ENCODE data around the gene VDR.

VDR gene

DNA sequence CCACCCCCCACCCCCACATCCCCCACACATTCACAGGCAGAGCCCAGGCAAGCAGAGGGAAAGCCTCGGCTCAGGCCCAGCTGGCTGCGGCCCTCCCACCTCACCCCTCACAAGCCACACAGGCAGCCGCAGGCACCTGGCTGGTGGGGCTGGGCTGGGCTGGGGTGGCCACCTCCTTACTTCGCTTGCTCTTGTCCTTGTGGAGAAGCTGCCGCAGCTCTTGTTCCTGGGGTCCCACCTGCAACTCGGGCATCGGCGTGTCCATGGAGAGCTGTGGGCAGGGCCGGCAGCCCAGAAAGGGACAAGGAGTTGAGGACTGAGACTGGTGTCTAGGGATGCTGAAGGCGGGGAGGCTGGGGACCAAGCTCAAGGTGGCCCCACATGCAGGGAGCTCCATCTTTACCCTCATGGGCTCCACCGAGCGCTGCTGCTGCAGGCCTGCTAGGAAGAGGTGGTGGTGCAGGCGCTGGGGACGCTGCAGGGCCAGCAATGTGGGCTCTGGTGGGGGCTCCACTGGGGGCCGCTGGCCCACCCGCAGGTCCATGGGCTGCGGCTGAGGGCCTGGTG lies 106.3 kb downstream of the VDR start:
- TF ChIP-seq ESRRG (CRISPR knock-in tag; IDR thresholded peaks at IDR 0.05) (no peak), TOX (CRISPR knock-in tag; IDR thresholded peaks at IDR 0.05; ENCODE audit: borderline replicate concordance) (no peak), ZNF70 (CRISPR knock-in tag; IDR thresholded peaks at IDR 0.05) (no peak), ZNF8 (CRISPR knock-in tag; IDR thresholded peaks at IDR 0.05) (no peak), CSDC2 (CRISPR knock-in tag; IDR thresholded peaks at IDR 0.05) (no peak), ZFP3 (CRISPR knock-in tag; IDR thresholded peaks at IDR 0.05) (no peak), OSR1 (CRISPR knock-in tag; IDR thresholded peaks at IDR 0.05) (no peak), ZC3H10 (CRISPR knock-in tag; IDR thresholded peaks at IDR 0.05) (no peak), SNAI2 (CRISPR knock-in tag; IDR thresholded peaks at IDR 0.05) (no peak), ARNTL (CRISPR knock-in tag; IDR thresholded peaks at IDR 0.05; ENCODE audit: borderline replicate concordance, low read depth) (no peak), TCF4 (CRISPR knock-in tag; IDR thresholded peaks at IDR 0.05; ENCODE audit: borderline replicate concordance) (no peak), GLIS3 (CRISPR knock-in tag; IDR thresholded peaks at IDR 0.05) (no peak)
- TF ChIP-seq, protein P1, sequence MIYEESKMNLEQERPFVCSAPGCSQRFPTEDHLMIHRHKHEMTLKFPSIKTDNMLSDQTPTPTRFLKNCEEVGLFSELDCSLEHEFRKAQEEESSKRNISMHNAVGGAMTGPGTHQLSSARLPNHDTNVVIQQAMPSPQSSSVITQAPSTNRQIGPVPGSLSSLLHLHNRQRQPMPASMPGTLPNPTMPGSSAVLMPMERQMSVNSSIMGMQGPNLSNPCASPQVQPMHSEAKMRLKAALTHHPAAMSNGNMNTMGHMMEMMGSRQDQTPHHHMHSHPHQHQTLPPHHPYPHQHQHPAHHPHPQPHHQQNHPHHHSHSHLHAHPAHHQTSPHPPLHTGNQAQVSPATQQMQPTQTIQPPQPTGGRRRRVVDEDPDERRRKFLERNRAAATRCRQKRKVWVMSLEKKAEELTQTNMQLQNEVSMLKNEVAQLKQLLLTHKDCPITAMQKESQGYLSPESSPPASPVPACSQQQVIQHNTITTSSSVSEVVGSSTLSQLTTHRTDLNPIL (CRISPR knock-in tag; IDR thresholded peaks at IDR 0.05; ENCODE audit: low read depth): no peak
- no peak for ATAC-seq

DNA sequence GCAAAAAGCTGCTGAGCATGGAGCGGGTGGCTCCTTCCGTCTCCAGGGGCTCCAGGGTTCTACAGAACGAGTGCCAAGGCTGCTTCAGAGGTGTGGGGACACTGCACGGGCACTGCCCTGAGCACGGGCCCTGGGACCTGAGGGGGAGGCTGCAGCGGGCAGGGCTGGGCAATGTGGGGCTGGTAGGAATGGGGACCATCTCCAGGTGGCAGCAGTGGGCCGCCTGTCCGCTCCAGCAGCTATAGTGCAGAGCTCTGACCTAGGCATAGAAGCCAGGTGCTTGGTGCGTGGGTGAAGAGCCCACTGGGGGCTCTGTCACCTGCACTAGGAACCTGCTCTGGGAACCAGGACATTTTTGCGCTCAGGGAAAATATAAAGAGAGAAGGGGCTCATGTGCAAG lies 107.4 kb downstream of the VDR start:
- TF ChIP-seq ZNF8 (CRISPR knock-in tag; IDR thresholded peaks at IDR 0.05) (no peak), ZFP3 (CRISPR knock-in tag; IDR thresholded peaks at IDR 0.05) (no peak), PPARA (CRISPR knock-in tag; IDR thresholded peaks at IDR 0.05; ENCODE audit: borderline replicate concordance) (no peak), ZC3H10 (CRISPR knock-in tag; IDR thresholded peaks at IDR 0.05) (no peak), ZNF565 (CRISPR knock-in tag; conservative IDR thresholded peaks at IDR 0.05; ENCODE audit: low read depth) (no peak), BACH2 (CRISPR knock-in tag; IDR thresholded peaks at IDR 0.05; ENCODE audit: borderline replicate concordance) (no peak), ZFP30 (CRISPR knock-in tag; IDR thresholded peaks at IDR 0.05) (no peak), ZNF70 (CRISPR knock-in tag; IDR thresholded peaks at IDR 0.05) (no peak), ISL1 (CRISPR knock-in tag; IDR thresholded peaks at IDR 0.05) (no peak)
- TF ChIP-seq, protein P2, sequence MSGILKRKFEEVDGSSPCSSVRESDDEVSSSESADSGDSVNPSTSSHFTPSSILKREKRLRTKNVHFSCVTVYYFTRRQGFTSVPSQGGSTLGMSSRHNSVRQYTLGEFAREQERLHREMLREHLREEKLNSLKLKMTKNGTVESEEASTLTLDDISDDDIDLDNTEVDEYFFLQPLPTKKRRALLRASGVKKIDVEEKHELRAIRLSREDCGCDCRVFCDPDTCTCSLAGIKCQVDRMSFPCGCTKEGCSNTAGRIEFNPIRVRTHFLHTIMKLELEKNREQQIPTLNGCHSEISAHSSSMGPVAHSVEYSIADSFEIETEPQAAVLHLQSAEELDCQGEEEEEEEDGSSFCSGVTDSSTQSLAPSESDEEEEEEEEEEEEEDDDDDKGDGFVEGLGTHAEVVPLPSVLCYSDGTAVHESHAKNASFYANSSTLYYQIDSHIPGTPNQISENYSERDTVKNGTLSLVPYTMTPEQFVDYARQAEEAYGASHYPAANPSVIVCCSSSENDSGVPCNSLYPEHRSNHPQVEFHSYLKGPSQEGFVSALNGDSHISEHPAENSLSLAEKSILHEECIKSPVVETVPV (CRISPR knock-in tag; IDR thresholded peaks at IDR 0.05): no peak
- TF ChIP-seq, protein P1 (CRISPR knock-in tag; IDR thresholded peaks at IDR 0.05; ENCODE audit: low read depth): no peak
- peak; percentile 61 for ATAC-seq

DNA sequence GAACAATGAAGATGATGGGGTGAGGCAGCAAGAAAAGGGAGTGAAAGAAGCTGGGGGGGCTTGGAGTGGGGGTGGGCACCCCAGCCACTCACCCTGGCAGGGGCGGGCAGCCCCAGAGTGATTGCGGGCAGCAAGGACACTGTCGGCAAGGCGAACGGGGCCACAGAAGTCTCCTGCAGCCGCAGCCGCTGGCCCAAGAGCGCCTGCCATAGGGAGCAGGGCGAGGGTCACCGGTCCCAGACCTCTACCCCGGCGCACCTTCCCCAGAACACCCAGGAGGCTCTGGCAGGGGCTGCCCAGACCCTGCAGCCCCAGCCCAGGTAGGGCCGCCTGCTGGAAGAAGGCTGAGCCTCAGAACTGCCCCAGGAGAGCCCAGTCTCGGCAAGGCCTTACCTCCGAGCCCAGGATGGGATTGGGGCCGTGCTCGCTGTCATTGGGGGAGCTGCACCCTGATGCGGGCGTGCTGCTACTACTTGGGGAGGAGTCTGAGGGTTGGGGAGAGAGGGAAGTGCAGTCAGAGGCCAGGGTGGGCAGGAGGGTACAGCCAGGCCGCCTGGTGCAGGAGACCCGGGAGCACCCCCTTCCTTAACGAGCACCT lies 108.9 kb downstream of the VDR start:
- ATAC-seq: no peak
- TF ChIP-seq PPARA (CRISPR knock-in tag; IDR thresholded peaks at IDR 0.05; ENCODE audit: borderline replicate concordance) (no peak), GLIS3 (CRISPR knock-in tag; IDR thresholded peaks at IDR 0.05) (no peak), ZNF565 (CRISPR knock-in tag; conservative IDR thresholded peaks at IDR 0.05; ENCODE audit: low read depth) (no peak), ZFP3 (CRISPR knock-in tag; IDR thresholded peaks at IDR 0.05) (no peak), TOX (CRISPR knock-in tag; IDR thresholded peaks at IDR 0.05; ENCODE audit: borderline replicate concordance) (no peak), ESRRG (CRISPR knock-in tag; IDR thresholded peaks at IDR 0.05) (no peak)

DNA sequence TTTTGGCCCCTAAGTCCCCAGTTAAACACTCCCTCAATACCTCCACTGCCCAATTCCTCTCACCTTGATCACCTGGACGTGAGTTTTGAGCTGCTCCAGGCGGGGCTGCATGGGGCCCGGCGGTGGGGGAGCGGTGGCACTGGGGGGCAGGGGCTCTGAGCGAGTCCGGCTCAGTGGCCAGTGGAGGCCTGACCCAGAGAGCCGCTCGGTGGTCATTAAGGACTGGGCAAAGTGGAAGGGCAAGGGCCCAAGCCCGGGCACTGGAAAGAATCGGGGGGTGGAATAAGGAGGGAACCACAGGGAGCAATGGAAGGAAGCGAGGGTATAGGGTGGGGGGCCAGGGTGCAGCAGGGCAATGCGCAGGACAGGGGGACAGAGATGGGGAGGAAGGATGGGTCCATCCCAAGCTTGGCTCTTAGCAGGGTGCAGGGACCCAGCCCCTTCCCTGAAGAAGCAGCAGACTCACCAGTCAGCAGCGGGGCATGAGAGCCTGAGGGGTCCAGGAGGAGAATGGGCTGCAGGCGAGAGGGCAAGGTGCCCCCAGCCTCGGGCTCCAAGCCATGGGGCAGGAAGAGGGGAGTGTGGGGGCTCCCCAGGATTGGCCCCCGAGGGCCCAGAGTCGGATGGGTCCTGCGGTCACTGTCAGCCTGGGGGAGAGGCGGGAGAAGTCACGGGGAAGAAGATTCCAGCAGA lies 109.5 kb downstream of the VDR start:
- TF ChIP-seq, protein P2 (CRISPR knock-in tag; IDR thresholded peaks at IDR 0.05): no peak
- no peak for TF ChIP-seq BACH2 (CRISPR knock-in tag; IDR thresholded peaks at IDR 0.05; ENCODE audit: borderline replicate concordance)
- no peak for TF ChIP-seq ZNF565 (CRISPR knock-in tag; conservative IDR thresholded peaks at IDR 0.05; ENCODE audit: low read depth)
- no peak for TF ChIP-seq TOX (CRISPR knock-in tag; IDR thresholded peaks at IDR 0.05; ENCODE audit: borderline replicate concordance)
- no peak for TF ChIP-seq RARB (CRISPR knock-in tag; IDR thresholded peaks at IDR 0.05)
- TF ChIP-seq, protein P3, sequence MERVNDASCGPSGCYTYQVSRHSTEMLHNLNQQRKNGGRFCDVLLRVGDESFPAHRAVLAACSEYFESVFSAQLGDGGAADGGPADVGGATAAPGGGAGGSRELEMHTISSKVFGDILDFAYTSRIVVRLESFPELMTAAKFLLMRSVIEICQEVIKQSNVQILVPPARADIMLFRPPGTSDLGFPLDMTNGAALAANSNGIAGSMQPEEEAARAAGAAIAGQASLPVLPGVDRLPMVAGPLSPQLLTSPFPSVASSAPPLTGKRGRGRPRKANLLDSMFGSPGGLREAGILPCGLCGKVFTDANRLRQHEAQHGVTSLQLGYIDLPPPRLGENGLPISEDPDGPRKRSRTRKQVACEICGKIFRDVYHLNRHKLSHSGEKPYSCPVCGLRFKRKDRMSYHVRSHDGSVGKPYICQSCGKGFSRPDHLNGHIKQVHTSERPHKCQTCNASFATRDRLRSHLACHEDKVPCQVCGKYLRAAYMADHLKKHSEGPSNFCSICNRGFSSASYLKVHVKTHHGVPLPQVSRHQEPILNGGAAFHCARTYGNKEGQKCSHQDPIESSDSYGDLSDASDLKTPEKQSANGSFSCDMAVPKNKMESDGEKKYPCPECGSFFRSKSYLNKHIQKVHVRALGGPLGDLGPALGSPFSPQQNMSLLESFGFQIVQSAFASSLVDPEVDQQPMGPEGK (CRISPR knock-in tag; IDR thresholded peaks at IDR 0.05; ENCODE audit: borderline replicate concordance): no peak
- ATAC-seq: no peak
